ENCODE data around the gene BOLL. TPM values are rescaled to one million over a fixed set of nuclear protein-coding genes. Genes with fewer than 3 reads are reported as not detected.
A peak's percentile ranks its signal among the peaks of the same experiment; 100 is the strongest.

The BOLL gene
- total RNA-seq, 4 donors from 2014 or later, result not detected

DNA sequence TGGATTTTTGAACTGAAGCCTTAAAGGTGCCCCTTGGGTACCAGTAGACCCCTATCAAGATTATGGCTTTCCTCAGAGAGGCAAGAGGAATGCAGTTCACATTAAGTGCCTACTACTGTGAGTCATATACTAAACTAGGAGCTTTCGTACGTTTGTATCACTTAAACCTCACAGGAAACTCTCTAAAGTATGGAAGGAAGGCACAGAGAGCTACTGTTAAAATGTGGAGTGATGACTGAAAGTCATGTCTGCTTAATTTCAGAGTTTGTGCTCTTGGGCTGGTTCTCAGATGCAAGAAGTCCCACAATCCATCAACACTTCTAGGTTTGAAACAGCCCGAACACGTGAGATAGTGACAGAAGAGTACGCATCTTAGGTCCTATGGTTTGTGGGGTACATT is 23.9 kb upstream of the BOLL start:
- TF ChIP-seq, protein P1, sequence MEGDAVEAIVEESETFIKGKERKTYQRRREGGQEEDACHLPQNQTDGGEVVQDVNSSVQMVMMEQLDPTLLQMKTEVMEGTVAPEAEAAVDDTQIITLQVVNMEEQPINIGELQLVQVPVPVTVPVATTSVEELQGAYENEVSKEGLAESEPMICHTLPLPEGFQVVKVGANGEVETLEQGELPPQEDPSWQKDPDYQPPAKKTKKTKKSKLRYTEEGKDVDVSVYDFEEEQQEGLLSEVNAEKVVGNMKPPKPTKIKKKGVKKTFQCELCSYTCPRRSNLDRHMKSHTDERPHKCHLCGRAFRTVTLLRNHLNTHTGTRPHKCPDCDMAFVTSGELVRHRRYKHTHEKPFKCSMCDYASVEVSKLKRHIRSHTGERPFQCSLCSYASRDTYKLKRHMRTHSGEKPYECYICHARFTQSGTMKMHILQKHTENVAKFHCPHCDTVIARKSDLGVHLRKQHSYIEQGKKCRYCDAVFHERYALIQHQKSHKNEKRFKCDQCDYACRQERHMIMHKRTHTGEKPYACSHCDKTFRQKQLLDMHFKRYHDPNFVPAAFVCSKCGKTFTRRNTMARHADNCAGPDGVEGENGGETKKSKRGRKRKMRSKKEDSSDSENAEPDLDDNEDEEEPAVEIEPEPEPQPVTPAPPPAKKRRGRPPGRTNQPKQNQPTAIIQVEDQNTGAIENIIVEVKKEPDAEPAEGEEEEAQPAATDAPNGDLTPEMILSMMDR (IDR thresholded peaks at IDR 0.05), result no peak
- no peak for TF ChIP-seq POLR2A (IDR thresholded peaks at IDR 0.05)
- no peaks in the 10 kb centered on the region for H3K4me1 ChIP-seq
- intact Hi-C loops (cut with DNase I; ENCODE audit: low total_unique reads), result no loop called here
- no peaks in the 10 kb centered on the region for H3K27me3 ChIP-seq
- DNase-seq, result no peak
- H3K27ac ChIP-seq, result no peak overlapping the region
- no peak overlapping the region for H3K4me3 ChIP-seq
- no peaks in the 10 kb centered on the region for H3K36me3 ChIP-seq
- H3K9me3 ChIP-seq, result no peaks in the 10 kb centered on the region

DNA sequence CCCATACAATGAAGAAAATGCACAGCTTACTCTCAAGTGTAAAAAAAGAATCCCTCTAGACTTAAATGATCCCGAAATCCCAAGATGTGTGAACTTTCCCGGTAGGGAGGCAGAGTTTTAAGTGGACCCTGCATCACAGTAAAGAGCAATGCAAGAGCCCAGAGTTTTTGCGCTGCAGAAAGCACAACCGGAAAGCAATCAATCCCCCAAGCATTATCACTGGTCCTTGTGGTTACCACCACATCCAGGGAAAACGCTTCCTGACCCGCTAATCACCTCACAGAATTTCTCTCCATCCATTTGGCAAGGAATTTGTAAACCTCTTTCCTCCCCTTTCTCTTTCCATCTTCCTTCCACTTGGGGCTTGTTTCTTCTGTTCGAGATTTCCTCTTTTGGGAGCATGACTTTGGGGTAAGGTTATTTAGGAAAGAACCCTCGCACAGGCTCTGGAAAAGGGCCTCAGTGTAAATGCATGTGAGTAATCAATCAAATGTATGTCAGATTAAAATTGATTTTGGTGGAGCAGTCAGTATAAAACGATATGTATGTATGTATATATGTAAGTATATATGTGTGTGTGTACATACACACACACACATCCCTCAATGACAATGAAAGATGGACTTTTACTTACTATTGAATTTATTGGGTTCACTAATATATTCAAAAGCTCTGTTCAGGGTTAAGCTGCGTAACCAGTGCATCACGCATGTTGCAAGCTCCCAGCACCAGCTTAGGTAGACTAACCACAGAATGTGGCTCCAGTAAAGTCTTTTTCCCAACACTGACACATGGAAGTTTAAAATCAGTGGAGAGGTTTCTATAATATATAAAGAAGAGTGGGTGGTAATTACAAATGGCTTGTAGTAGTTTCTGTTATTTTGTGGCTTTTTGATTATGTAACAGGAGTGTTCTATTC is 20.9 kb upstream of the BOLL start:
- intact Hi-C loops (cut with DNase I; ENCODE audit: low total_unique reads), result no loop called here
- peak overlapping the region; percentile 66 to 76 for H3K27ac ChIP-seq

DNA sequence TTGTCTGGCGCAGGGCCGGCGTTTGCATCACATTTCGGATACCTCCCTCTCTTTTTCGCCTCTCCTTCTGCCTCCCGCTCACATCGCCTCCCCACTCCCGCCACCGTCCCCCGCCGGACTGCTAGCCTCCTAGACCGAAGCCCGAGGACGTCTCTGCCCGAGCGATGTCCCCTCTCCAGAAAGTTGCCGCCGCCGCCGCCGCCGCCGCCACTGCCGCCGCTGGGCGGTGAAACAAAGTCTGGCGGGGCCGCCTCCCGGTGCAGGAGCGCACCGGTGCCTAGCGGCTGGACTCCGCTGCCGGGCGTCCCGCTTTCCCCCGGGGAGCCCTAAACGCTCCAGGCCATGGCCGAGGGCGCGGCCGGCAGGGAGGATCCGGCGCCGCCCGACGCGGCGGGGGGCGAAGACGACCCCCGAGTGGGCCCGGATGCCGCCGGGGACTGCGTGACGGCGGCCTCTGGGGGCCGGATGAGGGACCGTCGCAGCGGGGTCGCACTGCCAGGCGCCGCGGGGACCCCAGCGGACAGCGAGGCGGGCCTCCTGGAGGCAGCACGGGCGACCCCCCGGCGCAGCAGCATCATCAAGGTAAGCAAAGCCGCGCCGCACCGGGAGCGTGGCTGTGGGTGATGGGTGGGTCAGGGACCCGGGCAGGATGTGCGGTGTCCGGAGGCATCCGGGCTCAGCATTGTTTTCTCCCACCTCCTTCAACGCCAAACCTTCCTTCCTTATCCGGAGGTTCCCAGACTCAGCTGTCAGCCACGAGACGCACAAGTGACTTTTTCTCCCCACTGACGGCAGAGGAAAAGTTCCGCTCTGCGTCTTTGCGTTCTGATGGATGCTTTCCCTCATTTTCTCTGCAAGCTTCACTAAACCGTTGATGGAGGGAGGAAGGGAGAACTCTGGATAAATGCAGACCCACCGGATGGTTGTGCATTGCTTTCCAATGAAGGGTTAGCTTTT is 19.9 kb upstream of the BOLL start:
- Histone ChIP-seq H3K9me3 (no peaks in the 10 kb centered on the region), H3K27ac (peak overlapping the region; percentile 66 to 76), H3K4me1 (no peaks in the 10 kb centered on the region), H3K36me3 (no peaks in the 10 kb centered on the region), H3K4me3 (peak overlapping the region; percentile 44 to 92), H3K27me3 (no peaks in the 10 kb centered on the region)
- peak in 1 of 2 donors; percentile 22 for DNase-seq
- intact Hi-C loops (cut with DNase I; ENCODE audit: low total_unique reads), result loop anchor here (5.0 kb wide), 2 partner anchors 322 to 492 kb away; no protein-coding TSS in a partner anchor
- TF ChIP-seq POLR2A (IDR thresholded peaks at IDR 0.05), result no peak
- TF ChIP-seq, protein P1 (IDR thresholded peaks at IDR 0.05), result peak in 1 of 4 experiments; percentile 5

More for the DNA sequence above, 20.9 kb upstream of the BOLL start:
- DNase-seq, result no peak
- Histone ChIP-seq H3K4me3 (peak overlapping the region; percentile 44 to 92), H3K27me3 (no peaks in the 10 kb centered on the region), H3K4me1 (no peaks in the 10 kb centered on the region), H3K36me3 (no peaks in the 10 kb centered on the region), H3K9me3 (no peaks in the 10 kb centered on the region)
- no peak for TF ChIP-seq POLR2A (IDR thresholded peaks at IDR 0.05)
- TF ChIP-seq, protein P1 (IDR thresholded peaks at IDR 0.05), result no peak

DNA sequence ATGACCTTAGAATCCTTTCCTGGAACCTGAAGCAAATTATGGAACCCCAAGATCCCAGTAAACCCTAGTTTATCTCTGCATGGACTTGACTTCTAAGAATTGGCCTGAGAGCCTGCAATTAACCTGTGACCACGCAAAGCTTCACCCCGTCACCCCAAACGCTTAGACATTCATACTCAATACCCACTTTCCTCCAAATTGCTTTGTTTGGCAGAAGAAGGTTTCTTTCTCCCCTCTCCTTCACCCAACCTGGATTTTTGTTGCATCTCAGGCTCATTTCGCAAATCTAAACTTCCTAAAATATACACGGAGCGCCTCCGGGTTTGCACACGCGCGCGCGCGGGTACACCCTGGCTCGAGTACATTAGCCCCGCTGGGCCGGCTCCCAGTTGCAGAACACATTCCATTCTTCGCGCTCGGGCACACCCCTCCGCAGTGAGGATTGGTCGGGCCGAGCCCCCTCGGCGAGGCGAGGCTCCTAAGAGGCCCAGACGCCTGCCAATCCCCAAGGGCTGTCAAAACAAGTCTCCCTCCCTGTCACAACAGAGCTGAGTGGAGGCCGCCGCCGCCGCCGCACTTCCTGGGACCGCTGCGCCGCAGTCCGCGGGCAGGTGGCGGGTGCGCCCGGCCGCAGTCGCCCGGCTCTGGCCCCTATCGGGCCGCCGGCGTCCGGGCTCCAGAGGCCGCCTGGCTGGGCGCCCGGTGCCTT is 19.1 kb upstream of the BOLL start, which contains the start of gene PLCL1:
Gene PLCL1, plus strand, starts transcription at position 545 of the 709 bp plus-strand sequence.
- Histone ChIP-seq H3K36me3 (no peaks in the 10 kb centered on the region), H3K9me3 (no peaks in the 10 kb centered on the region), H3K4me3 (peak within 1 kb of the TSS; percentile 44 to 92), H3K27ac (peak within 1 kb of the TSS; percentile 66 to 76), H3K4me1 (no peaks in the 10 kb centered on the region), H3K27me3 (no peaks in the 10 kb centered on the region)
- TF ChIP-seq POLR2A (IDR thresholded peaks at IDR 0.05), result peak; percentile 59 to 90
- TF ChIP-seq, protein P1 (IDR thresholded peaks at IDR 0.05), result peak in 2 of 4 experiments; percentile 8 to 24
- intact Hi-C loops (cut with DNase I; ENCODE audit: low total_unique reads), result loop anchor here (5.0 kb wide), 2 partner anchors 323 to 493 kb away; no protein-coding TSS in a partner anchor
- peak; percentile 88 to 90 for DNase-seq
